ENCODE measurements around the gene PDE2A.

DNA sequence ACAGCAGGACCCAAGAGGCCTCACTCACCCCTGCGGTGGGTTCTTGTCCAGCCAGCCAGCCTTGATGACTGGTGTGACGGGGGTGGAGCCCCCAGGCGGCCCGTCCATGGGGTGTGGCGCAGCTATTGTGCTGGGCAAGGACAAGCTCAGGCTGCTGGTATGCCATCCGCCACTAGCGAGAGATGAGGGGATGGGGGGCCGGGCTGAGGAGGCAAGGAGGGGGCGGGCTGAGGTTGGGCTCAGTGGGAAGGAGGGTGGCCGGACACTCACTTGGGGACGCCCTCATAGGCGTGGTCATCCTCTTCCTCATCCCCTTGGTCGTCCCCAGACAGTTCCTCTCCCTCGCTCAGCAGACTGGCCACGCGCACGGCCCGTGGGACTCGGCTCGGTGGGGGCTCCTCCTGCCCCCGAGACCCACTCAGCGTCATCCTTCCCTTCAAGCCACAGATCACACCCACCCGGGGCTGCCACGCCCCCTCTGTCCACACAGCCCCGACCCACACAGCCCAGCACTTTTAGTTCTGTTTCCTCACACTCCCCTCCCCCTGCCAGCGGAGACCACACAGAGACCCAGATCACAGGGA, 38.0 kb upstream of the PDE2A start:
- TF ChIP-seq CTCF (IDR thresholded peaks at IDR 0.05), result no peak
- no peak for TF ChIP-seq EZH2phosphoT487 (IDR thresholded peaks at IDR 0.05)

All from neural progenitor cell (in vitro differentiated cells).